Cardiac fibroblast (primary cell): ENCODE results near the gene FCHSD2.

Experiments used
- DNase-seq, 2 donors: peaks; one replicate each; pipeline versions ENCODE4 v3.0.0 to v3.0.0-alpha.2; 2010; ENCODE audit warnings: low read depth in 2 of 2
- H3K4me3 ChIP-seq, 2 donors: replicated peaks in 1 of 2; 1 replicate in 1 of 2; 2 replicates in 1 of 2; pipeline ENCODE4 v1.5.1; 2011; ENCODE audit warnings: low read depth in 2 of 2, low read length in 2 of 2, mild to moderate bottlenecking in 2 of 2, moderate library complexity in 1 of 2
- TF ChIP-seq, protein P1 (sequence below): IDR thresholded peaks from one replicate; pipeline ENCODE4 v1.5.1; 2011; ENCODE audit warnings: low read depth, mild to moderate bottlenecking, low read length, inconsistent platforms

The FCHSD2 gene

DNA sequence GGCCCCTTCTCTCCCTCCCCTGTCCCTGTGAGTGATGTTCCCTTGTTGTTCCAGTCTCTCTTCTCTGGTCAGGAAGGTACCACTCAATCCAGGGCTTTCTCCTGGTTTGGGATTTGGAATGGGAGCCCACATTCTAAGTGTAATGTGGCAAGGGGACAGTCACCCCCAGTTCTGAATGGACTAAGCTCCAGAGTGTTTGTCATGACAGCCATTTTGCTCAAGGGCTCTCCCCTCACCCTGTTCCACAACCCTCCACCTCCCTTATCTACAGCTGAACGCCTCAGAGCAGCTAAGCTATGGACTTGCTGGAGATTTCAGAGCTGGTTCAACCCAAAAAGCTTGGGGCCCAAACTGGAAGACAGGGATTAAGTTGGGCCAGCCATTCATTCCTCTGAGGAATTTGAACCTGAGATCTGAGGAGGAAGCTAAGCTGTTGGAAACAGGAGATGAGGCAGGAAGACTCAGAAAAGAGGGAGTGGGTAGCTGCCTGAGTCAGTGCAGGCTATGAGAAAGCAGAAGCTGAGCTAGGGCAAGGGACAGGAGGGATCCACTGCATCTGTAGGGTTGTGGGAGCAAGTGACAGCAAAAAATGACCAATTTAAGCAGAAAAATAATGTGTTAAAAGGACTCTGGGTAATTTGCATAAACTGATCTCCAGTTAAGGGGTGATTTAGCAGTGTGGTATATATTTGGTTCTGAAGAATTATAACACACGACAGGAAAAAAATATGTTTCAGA is 22.9 kb upstream of the FCHSD2 start:
- TF ChIP-seq, protein P1, sequence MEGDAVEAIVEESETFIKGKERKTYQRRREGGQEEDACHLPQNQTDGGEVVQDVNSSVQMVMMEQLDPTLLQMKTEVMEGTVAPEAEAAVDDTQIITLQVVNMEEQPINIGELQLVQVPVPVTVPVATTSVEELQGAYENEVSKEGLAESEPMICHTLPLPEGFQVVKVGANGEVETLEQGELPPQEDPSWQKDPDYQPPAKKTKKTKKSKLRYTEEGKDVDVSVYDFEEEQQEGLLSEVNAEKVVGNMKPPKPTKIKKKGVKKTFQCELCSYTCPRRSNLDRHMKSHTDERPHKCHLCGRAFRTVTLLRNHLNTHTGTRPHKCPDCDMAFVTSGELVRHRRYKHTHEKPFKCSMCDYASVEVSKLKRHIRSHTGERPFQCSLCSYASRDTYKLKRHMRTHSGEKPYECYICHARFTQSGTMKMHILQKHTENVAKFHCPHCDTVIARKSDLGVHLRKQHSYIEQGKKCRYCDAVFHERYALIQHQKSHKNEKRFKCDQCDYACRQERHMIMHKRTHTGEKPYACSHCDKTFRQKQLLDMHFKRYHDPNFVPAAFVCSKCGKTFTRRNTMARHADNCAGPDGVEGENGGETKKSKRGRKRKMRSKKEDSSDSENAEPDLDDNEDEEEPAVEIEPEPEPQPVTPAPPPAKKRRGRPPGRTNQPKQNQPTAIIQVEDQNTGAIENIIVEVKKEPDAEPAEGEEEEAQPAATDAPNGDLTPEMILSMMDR, result no peak
- no peak overlapping the region for H3K4me3 ChIP-seq
- no peak for DNase-seq

DNA sequence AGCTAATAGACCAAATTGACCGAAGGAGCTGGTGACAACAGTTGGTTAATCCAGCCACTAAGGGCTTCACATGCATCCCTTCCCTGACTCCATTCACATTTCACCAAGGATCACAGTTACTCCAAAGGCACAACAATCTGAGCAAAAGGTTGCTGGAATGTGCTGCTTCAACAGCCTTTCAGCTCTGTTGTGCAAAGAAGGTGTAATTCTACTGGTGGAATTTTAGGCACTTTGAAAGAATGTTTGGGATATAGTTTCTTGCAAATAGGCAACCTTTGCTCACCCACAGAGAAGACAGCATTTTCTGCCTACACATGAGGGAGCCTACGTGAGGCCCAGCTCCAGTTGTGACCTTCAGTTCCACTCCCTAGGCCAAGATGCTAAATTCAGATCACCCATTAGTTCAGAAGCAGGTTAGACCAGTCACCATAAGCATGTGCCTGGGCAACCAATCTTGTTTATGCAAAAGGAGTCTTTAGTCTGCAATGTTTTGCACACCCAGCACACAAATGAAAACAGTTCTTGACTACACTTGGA is 21.6 kb upstream of the FCHSD2 start:
- TF ChIP-seq, protein P1, result no peak
- no peak overlapping the region for H3K4me3 ChIP-seq
- DNase-seq, result no peak

DNA sequence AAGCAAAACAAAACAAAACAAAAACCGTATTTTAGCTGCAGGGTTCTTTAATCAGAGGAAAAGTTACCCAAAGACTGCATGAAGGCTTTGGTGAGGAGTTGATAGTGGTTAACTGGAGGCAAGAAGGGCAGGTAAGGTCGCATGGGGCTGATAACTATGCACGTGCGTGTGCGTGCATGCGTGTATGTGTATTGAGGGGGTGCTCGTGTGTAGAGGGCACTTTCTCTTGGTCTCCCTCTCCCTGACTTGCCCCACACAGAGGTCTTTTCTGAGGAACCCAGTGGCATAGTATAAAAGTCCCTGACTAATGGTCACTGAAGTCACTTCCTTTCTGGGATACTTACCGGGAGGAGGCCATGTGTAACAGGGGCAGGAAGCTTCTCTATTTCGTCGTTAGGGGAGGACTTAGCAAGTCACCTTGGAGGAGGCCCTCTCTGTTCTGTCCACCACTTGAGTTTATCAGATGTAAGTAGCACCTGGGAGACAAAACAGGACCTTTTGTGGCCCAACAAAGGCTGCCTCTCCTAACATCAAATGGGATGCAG is 20.1 kb upstream of the FCHSD2 start:
- TF ChIP-seq, protein P1, result no peak

DNA sequence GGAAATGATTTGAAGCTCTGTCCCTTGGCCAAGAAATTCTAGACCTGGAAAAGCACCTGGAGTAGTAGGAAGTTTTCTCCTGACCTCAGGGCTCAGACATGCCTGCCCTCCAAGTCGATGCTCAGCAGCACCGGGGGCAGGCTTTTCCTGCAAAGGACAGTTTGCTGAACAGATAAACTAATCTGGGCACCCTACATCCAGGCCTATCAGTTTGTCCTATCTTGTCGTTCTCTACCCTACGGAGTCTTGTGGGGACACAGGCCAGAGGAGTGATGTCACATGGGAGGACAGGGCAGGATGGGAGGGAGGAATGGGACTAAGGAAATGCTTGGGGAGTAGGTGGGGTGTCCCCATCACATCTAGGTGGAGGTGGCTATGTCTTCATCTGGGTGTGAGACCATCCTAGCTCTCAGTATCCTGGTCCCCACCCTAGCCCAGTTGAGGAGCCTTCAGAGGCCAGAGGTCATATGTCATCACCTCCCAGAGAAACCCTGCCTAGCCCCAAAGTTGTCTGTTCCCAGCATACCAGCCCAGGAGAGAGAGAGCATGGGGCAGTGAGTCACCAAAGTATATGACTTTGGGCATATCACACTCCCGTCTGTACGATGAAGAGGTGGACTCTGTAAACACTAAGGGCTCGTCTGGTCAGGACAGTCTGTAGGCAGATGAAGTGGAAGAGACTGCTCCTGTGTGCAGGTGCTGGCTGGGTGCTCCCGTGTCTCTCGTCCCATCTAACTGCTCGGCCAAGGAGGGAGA is 18.1 kb upstream of the FCHSD2 start:
- TF ChIP-seq, protein P1, result no peak
- no peak overlapping the region for H3K4me3 ChIP-seq
- no peak for DNase-seq

More for the DNA sequence above, 20.1 kb upstream of the FCHSD2 start:
- peak in 1 of 2 donors; percentile 9 for DNase-seq
- no peak overlapping the region for H3K4me3 ChIP-seq

DNA sequence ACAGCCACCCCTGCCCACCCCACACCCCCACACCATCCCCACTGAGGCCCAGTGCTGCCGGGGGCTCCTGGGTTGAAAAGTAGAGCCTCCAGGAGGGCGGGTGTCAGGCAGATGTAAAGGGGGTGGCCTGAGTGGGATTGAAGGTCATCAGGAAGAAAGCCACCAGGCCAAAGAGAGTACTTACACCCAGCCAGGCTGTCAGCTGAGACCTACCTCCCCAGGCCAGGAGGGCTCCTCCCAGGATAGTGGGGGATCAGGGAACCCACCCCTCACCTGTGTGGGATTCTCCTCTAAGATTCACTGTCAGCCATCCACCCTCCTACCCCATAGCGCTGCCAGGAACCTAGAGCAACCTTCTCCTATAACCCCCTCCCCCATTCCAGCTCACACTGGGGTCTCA is 17.2 kb upstream of the FCHSD2 start:
- DNase-seq, result no peak
- TF ChIP-seq, protein P1, result no peak
- H3K4me3 ChIP-seq, result no peak overlapping the region

DNA sequence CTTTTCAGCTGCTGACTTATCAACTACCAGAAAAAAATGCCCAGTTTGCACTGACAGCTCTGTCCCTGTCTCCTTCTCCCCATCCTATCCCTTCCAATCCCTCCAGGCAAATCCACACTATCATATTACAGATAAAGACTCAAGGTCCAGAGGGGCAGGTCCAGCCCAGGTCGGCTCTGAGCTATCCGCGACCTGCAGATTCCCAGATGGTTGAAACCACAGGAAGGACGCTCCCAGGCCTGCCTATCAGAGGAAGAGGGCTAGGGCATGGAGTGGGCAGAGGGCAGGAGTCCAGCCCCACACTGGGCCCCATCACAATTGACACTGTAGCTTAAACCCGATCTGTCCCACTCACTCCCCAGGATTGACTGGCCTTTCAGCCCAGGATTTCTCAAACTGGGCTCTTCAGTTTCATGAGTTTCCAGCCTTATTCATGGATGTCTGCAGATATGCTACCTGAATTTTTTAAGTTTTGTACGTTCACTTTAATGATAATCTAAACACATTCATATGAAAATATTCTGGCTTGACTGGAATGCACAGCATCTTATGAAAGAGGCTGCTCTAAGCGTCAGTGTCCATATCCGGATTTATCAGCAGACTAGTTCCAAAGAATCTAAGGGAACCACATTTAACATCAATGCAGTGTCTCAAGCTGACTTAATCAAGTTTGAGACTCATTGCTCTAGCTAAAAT is 16.4 kb upstream of the FCHSD2 start:
- no peak overlapping the region for H3K4me3 ChIP-seq
- TF ChIP-seq, protein P1, result no peak
- peak; percentile 61 to 83 for DNase-seq
